ENCODE measurements around the gene SIL1.
"Not testable (repeated sequence)": the region's sequence is repeated elsewhere in the genome, so short reads cannot be mapped to it uniquely, and the experiment has no call there.

The SIL1 gene

DNA sequence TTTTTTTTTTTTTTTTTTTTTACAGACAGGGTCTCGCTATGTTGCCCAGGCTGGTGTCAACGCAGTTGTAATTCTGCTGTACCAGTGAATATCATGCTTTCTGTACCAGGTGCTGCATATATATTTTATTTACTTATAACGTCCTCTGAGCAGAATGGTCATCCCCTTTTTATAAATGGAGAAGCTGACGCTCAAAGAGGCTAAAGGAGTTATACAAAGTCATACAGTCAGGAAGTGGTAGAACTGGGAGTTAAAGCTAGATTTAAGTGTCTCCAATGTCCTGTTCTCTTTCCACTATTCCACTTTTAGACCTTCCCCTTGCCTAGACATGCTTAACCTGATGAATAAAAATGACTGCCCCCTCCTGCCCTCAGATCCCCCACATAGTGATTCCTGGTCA, 1.2 kb upstream of the SIL1 start:
- DNase-seq, result no peak

- DNase-seq, result no peak
These were observed 1.7 kb downstream of the SIL1 start for GRCh38 chr5:139196296-139196956.

DNA sequence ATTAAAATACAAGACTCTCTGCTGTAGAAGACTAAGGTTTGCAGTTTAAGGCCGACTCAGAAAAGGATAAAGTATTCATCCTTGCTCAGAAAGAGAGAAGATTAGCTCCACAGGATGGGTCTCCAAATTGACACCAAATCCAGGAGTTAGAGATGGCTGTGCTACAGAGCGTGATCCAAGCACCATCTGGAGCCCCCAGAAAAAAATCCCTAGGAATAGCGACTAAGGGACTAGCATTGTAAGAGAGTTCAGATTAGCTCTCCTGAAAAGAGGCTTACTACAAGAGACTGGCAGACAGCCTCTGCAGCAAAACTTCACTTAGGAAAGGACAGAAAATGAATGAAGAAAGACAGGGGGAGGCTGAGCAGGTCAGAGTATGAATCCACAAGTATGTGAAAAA, 3.7 kb downstream of the SIL1 start:
- DNase-seq, result no peak

GRCh38 chr5:139193928-139194327, 4.2 kb downstream of the SIL1 start:
- no peak for DNase-seq

GRCh38 chr5:139192906-139193305, 5.3 kb downstream of the SIL1 start:
- not testable (repeated sequence) for DNase-seq

GRCh38 chr5:139191954-139192353, 6.2 kb downstream of the SIL1 start:
- not testable (repeated sequence) for DNase-seq

DNA sequence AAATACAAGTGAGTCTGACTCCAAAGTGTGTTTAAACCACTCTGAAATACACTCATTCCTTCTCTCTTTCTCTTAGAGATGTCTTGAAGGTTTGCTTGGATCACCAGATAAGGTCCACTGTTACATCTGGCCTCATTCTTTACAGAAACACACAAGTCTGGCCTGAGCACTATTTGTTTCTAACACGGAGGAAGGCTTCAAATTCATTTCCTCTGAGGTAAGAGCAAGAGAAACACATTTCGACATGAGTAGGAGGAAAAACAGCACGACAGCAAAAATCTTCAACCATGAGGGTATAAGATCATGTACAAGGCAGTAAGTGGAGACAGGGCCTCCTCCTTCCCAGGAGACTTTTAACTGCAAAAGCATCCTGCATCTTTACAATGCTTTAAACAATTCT, 8.0 kb downstream of the SIL1 start:
- DNase-seq, result no peak

- DNase-seq, result no peak
These were observed 9.5 kb downstream of the SIL1 start for GRCh38 chr5:139188558-139189270.

GRCh38 chr5:139186752-139187326, 11.3 kb downstream of the SIL1 start:
- no peak for DNase-seq

- no peak for DNase-seq
These were observed 11.9 kb downstream of the SIL1 start for GRCh38 chr5:139186261-139186660.

GRCh38 chr5:139185589-139185988, 12.6 kb downstream of the SIL1 start:
- DNase-seq, result no peak

GRCh38 chr5:139183502-139183901, 14.7 kb downstream of the SIL1 start:
- no peak for DNase-seq

DNA sequence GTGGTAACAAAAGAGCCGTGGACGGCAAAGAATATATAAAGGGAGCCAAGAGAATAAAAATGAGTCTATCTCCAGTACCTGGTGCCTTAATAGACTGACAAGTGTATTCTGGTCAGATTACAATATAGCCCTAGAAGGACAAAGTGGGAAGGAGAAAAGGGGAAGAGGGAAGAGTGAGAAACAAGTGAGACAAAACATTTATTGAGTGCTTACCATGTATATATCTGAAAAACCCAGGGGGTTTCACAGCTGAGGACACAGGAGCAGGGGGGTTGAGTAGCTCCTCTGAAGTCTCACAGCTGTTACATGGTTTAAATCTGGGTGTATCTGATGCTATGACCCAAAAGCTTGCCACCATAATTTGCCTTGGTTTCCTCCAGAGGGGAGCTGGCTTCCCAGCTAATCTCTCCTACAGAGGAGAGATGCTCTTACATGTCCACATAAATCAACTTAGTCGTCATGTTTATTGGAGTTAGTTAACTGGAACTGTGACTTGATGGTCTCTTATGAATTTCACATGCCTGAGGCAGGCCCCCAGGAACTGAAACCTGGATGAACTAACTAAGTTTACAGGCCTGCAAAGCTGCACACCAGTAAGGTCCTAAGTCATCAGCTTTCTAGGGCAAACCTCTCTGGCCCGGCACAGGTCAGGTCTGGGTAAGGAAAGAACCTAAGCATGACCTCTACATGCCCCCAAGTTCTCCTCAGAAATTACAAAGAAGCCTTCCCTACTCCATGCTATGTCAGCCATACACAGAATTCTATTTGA, 15.5 kb downstream of the SIL1 start:
- no peak for DNase-seq

DNA sequence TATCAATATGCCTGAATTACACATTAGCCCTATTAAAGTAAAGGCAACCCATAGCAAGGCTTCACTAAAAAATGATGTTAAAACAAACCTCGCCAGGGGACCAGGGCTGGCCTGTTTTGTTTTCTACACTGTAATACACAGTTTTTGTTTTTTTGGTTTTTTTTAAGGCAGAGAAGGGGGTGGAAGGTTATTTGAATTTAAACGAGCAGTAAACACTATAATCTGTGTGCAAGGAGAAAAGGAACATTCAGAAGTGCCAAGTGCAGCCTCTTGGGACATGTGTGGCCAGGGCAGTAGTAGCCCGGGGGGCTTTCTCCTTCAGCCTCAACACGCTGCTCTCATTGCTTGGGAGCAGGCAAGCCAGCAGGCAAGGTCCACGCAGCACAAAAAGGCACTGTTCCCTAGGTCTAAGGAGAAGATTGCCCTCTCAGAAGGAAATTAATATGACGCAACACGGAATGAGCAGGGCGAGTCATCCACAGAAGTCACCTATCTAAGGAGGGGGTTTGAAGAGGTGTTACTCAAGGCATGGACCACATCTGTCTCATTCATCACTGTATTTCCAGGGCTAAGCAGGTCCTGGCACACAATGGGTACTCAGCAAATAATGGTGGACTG, 16.2 kb downstream of the SIL1 start:
- DNase-seq, result no peak

DNA sequence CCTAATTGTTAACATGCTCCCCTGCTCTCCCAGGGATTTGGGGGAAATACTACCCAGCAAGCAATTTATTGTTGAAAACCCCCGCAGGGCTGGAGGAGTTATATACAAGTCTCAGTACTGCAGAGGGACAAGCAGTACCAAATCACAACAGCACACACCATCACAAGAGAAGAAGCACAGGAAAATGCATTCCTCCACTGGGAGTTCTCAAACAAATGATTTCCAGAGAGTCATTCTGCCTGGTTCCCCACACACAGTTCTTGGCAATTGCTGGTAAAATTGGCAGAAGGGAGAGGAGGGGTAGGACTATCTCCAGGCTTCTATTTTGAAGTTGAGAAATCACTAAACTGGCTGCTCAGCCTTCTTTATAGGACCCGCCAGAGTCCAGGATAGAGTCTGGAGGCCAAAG, 16.8 kb downstream of the SIL1 start:
- no peak for DNase-seq

- no peak for DNase-seq
These were observed 17.3 kb downstream of the SIL1 start for GRCh38 chr5:139180850-139181249.

DNA sequence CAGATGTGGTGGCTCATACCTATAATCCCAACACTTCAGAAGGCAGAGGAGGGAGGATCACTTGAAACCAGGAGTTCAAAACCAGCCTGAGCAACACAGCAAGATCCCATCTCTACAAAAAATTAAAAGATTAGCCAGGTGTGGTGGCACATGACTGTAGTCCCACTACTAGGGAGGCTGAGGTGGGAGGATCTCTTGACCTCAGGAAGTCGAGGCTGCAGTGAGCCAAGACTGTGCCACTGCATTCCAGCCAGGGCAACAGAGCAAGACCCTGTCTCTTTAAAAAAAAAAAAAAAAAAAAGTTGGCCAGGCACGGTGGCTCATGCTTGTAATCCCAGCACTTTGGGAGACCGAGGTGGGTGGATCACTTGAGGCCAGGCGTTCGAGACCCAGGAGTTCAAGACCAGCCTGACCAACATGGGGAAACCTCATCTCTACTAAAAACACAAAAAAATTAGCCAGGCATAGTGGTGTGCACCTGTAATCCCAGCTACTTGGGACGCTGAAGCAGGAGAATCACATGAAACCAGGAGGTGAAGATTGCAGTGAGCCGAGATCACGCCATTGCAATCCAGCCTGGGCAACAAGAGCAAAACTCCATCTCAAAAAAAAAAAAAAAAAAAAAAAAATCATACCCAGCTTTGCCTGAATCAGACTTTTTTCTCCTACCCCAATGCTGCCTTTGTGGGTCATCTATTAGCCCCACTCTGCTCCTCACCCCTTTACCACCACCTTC, 18.2 kb downstream of the SIL1 start:
- not testable (repeated sequence) for DNase-seq

DNA sequence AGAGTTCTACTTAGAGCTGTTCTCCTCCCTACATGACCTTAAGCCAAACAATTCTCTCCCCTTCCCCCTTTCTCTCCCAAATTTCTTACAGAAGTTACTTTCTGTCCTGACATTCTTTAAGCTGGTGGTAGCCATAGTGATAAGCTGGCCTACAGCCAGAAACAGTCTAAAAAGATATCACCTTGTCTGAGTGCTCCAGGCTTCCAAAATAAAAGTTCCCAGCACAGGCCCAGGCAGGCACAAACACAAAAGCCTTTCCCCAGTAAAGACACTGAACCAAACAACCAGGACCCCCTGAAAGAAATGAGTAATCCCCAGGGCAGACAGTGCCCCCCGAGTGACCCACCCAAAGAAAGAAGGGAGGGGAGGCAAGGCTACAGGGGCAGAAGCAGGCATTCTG, 19.2 kb downstream of the SIL1 start:
- DNase-seq, result no peak

DNA sequence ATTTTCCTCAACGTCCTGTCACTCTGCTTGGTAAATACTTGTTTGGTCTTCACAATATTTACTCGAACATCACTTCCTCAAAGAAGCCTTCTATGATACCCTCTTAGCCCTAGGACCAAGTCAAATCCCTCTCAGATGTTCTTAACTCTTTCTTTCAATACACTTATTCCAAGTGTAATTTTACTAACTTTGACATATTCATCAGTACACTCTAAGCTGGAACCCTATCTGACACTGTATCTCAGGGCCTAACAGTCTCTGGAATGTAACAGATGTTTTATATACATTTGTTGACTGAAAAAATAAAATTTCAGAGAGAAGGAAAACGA, 19.6 kb downstream of the SIL1 start:
- DNase-seq, result no peak

GRCh38 chr5:139177809-139178588, 20.2 kb downstream of the SIL1 start:
- DNase-seq, result no peak

DNA sequence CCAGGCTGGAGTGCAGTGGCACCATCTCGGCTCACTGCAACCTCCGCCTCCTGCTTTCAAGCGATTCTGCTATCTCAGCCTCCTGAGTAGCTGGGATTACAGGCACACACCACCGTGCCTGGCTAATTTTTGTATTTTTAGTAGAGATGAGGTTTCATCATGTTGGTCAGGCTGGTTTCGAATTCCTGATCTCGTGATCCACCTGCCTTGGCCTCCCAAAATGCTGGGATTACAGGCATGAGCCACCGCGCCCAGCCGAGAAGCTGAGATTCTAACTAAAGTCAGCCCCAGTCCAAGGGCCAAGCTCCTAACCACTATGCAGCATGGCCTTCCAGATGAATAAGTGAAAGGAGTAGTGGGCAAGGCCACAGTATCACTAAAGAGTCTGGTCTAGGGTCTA, 20.9 kb downstream of the SIL1 start:
- DNase-seq, result not testable (repeated sequence)

DNA sequence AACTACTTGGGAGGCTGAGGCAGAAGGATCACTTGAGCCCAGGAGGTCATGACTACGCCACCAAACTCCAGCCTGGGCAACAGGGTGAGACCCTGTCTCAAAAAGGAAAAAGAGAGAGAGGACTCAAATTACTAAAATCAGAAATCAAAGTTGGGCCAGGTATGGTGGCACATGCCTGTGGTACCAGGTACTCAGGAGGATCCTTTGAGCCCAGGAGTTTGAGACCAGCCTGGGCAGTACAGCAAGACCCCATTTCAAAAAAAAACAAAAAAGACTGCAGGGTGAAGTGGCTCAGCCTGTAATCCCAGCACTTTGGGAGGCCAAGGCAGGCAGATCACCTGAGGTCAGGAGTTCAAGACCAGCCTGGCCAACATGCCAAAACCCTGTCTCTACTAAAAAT, 23.8 kb downstream of the SIL1 start:
- not testable (repeated sequence) for DNase-seq
